Putamen (tissue), 1 donor: ENCODE results near the gene NPHP4.
"Not testable (repeated sequence)": the region's sequence is repeated elsewhere in the genome, so short reads cannot be mapped to it uniquely, and the experiment has no call there.

Source experiments
- DNase-seq: peaks from one replicate; pipeline ENCODE4 v3.0.0-alpha.2; 2016; ENCODE audit warnings: low spot score

The NPHP4 gene

GRCh38 chr1:6023346-6023745 lies 31.1 kb upstream of the NPHP4 start:
- no peak for DNase-seq

DNA sequence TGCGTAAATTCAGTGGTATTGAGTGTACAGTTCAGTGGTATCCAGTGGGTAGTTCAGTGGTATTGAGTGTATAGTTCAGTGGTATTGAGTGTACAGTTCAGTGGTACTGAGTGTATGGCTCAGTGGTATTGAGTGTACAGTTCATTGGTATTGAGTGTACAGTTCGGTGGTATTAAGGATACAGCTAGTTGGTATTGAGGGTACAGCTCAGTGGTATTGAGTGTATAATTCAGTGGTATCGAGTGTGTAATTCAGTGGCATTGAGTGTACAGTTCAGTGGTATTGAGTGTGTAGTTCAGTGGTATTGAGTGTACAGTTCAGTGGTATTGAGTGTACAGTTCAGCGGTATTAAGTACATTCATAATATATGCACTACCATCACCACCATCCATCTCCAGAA lies 30.0 kb upstream of the NPHP4 start:
- no peak for DNase-seq

DNA sequence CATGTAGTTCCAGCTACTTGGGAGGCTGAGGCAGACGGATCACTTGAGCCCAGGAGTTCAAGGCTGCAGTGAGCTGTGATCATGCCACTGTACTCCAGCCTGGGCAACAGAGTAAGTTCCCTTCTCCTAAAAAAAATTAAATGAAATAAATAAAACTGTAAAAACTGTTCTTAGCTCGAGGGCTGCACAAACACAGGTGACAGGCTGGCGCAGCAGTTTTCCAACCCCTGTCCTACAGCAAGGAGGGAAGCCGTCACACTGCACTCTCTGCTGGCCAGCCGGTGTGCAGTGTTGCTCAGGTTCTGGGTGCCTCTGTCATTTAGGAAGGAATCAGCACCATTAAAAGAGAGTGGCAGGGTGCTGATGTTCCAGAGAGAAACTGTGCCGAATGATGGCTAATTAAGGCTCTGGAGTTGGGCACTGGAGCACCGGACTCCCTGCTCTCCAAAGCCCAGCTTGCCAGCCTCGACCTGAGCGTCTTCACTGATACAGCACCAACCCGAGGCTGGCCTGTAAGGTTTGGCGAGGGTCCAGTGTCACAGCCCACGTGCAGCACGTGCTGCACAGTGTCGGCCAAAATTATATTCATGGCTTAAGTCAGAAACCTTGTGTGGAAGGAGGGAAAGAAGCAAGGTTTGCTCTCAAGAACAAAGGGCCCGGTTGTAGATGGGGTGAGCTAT lies 27.1 kb upstream of the NPHP4 start:
- DNase-seq, result no peak

GRCh38 chr1:6017654-6018053 lies 25.4 kb upstream of the NPHP4 start:
- not testable (repeated sequence) for DNase-seq

- no peak for DNase-seq
Measured at GRCh38 chr1:6016191-6016865, 24.1 kb upstream of the NPHP4 start.

GRCh38 chr1:6014130-6014999 lies 22.1 kb upstream of the NPHP4 start:
- no peak for DNase-seq

DNA sequence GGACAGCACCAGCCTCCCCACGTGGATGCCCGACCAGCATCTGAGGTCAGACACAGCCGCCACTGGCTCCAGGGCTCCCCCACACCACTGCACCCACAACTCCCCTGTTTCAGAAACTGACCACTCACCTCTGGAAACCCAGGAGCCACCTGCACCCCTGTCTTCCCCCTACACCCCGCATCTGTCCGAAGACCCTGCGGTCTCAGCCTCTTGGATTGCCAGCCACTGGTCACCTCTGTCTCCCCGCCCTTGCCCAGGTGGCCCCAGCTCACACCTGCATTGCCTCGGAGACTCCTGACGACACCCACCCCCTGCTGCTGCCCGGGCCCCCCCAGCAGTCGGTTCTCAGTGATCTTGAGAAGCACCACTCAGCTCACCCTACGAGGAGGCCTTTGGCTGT lies 21.3 kb upstream of the NPHP4 start:
- DNase-seq, result no peak

GRCh38 chr1:6012529-6013318 lies 20.5 kb upstream of the NPHP4 start:
- DNase-seq, result no peak

- DNase-seq, result no peak
Measured at GRCh38 chr1:6011946-6012258, 19.7 kb upstream of the NPHP4 start.

DNA sequence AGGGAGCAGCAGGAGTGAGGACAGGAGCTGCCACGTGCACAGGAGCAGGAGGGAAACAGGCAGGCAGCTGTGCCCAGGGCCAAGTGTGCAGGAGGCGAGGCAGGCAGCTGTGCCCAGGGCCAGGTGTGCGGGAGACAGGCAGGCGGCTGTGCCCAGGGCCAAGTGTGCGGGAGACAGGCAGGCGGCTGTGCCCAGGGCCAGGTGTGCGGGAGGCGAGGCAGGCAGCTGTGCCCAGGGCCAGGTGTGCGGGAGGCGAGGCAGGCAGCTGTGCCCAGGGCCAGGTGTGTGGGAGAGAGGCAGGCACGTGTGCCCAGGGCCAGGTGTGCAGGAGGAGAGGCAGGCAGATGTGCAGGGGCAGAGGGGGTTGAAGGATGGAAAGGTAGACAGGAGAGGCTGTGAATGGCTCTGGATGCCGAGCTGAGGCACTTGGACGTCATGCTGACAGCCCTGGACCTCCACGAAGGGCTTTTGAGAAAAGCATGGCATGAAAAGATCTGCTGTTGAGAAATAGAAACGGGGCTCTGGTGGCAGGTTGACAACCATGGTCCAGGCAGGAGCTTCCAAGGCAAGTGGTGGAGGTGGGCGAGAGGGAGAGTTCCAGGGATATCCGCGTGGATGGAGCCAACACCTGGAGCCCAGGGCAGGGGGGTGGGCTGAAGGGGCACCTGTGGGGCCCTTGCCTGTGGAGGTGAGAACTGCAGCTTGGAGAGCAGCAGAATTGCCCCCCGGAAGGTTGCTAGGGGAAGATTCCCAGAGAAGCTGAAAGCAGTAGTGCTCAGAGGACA lies 19.1 kb upstream of the NPHP4 start:
- DNase-seq, result no peak

DNA sequence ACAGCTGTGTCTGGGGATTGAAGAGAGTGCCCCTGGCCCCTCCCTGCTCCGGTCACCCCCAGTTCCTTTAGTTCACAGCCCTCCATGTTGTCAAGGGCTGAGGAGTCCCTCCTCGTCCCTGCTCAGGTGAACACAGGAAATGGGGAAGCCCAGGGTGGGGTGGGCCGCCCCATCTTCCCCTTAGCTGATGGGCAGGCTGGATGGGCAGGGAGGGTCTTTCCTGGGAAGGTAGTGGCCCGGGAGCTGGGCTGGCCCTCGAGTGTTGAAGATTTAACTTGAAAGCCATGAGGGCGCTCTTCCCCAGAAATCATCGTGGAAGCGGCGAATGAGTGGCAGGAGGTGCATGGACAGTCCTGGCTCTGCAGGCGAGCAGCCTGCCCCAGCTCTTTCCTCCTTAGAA lies 18.3 kb upstream of the NPHP4 start:
- no peak for DNase-seq

DNA sequence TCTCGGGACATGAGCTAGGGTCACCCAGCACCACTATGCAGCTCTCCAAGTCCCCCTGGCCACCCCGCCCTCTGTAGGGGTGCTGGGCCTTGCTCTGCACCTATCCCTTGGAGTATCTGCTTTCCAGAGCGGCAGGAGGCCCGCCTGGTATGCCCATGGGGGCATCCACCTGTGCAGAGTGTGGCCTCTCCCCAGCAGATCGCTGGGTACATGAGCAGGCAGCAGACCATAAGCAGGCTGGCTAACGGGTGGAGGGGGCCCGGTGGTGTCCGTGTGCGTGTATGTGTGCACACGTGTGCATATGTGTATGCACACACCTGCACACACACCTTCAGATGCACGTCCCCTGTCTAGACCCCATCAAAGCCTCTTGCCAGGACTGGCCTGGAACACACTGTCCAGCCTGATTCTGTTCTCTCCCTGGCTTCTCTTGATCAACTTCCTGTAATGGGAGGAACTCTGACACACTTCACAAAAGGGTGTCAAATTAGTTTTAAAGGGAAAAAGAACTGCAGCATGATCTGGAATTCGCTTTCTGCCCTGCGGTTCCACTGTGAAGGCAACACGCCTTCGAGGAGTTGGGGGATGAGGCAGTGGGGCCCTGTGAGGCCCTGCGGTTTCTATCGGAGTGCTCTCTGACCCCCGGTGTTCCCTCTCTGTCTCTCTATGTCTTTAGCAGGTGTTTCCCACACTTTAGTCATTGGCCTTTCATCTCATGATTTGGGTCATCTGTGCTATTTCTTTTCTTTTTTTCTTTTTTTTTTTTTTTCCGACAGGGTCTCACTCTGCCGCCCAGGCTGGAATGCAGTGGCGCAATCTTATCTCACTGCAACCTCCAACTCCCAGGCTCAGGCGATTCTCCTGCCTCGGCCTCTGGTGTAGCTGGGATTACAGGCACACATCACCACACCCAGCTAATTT lies 17.2 kb upstream of the NPHP4 start:
- DNase-seq, result no peak

DNA sequence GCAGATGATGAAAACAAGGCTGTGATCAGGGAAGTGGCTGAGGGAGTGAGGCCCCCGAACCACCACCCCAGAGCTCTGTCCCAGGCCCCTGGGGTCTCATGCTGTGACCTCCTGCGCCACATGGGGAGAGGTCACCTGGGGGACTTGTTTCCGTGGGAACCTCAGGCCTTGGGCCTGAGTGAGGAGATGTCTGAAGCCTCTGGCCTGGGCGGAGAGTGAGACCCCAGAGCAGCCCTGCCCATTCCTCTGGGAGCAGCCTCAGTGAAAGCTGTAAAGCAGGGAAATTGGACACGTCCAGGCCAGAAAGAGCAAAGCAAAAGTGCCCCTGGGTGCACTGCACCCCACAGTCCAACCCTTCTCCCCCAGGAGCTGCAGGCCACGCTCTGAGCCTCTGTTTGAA lies 16.5 kb upstream of the NPHP4 start:
- no peak for DNase-seq

DNA sequence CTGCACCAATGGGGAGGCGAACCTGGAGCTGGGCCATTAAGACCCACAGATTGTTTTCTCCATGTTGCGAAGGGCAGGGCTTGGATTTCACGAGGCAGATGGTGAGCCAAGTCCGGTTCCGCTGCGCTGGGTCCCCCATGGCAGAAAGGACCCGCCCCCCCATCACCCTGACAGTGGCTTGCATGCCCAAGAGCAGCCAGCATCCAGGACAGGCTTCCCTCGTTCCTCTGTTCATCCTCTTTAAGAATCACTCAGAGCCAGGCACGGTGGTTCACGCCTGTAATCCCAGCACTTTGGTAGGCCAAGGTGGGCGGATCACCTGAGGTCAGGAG lies 15.8 kb upstream of the NPHP4 start:
- no peak for DNase-seq

DNA sequence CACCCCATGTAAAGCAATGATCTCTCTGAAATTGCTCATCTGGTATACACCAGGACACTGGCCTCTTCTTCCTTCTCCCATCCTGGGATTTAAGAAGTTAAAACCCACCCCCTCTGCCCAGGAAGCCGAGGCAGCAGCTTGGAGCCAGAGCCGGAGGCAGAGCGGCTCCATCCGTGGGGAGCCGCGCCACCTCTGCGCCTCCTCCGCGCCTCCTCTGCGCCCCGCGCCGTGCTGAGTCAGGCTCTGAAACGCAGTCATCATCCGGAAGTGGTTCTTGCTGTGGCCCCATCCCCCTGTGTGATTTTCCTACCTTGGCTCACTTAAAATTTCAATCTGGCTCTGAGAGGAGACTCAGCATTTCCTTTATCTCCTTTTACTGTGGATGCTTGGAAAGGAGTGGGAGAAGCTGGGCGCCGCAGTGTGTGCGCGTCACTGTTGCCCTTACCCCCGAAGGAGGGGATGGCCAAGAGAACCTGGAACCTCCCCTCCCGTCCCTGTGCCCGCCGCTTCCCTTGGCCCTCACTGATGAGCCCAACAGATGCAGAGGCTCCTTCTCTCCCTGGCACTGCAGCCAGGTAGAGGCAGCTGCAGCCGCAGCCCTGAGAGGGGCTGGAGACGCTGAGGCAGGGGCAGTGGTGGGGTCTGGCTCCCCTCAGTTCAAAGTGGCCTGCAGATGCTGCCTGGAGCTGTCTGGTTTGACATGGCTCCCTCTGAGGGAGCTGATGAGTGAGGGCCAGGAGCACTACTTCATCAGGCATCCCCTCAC lies 15.3 kb upstream of the NPHP4 start:
- DNase-seq, result peak; percentile 59

- DNase-seq, result no peak
Measured at GRCh38 chr1:6006882-6007281, 14.7 kb upstream of the NPHP4 start.

DNA sequence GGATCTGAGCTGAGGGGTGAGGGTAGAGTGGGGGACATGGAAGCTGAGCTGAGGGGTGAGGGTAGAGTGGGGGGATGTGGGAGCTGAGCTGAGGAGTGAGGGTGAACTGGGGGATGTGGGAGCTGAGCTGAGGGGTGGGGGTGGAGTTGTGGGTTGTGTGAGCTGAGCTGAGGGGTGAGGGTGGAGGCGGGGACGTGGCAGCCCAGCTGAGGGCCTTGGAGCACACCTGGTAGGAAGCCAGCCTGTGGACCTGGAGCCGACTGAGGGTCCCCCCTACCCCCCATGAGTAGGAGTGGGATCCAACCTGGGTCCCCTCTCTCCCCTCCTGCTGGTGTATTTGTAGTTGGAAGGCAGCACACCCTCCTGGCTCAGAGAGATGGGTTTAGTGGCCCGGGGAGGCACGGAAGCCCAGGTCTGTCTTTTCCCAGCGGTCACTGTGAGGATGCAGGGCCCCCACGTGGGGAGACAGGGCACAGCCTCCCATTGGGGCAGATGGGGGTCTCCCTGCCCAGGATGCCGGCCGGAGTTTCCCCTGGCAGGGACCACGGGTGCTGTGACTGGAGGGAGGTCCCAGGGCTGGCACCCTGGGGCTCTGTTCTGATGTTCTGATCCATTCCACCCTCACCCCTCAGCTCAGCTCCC lies 13.2 kb upstream of the NPHP4 start:
- DNase-seq, result no peak

GRCh38 chr1:6004412-6005123 lies 12.3 kb upstream of the NPHP4 start:
- no peak for DNase-seq
